ENCODE results near the gene ANKRD65. TPM values are rescaled to one million over a fixed set of nuclear protein-coding genes. Genes with fewer than 3 reads are reported as not detected.
"Not testable (repeated sequence)": the region's sequence is repeated elsewhere in the genome, so short reads cannot be mapped to it uniquely, and the experiment has no call there.

Gene ANKRD65
- total and polyA plus RNA-seq, 2 donors (not counting 3 experiments of a cell fraction or from before 2014, with no cell fraction given), result 0.15 to 0.38 TPM

GRCh38 chr1:1419363-1419812 lies 1.7 kb downstream of the ANKRD65 start:
- no peak overlapping the region for H3K9ac ChIP-seq (replicated peaks; ENCODE audit: extremely low read depth, insufficient read depth, low read length)
- no peaks in the 10 kb centered on the region for H4K20me1 ChIP-seq (replicated peaks; ENCODE audit: control insufficient read depth, extremely low read depth, insufficient read depth, low read length)
- H3K9me3 ChIP-seq (replicated peaks; ENCODE audit: control insufficient read depth, insufficient read depth, low read length), result no peaks in the 10 kb centered on the region
- POLR2A ChIA-PET, result no interaction called here
- H3K4me1 ChIP-seq (ENCODE audit: control insufficient read depth, extremely low read depth, insufficient read depth, low read length), result peaks cover 3% of the 10 kb centered on the region
- peak overlapping the region; percentile 71 for H2AFZ ChIP-seq (ENCODE audit: low read depth, low read length)
- no peaks in the 10 kb centered on the region for H3K36me3 ChIP-seq (ENCODE audit: control insufficient read depth in 2 of 2, extremely low read depth in 1 of 2, insufficient read depth in 2 of 2, low read length in 2 of 2)
- BruUV-seq (replicated peaks), result no TSS peak
- no peaks in the 10 kb centered on the region for H3K9me1 ChIP-seq (replicated peaks; ENCODE audit: control insufficient read depth, extremely low read depth, insufficient read depth, low read length)
- no peak overlapping the region for H3K4me2 ChIP-seq (ENCODE audit: insufficient read depth, low read length)
- DNase-seq (ENCODE audit: low read depth, low spot score), result no peak
- intact Hi-C loops (cut with micrococcal nuclease), result no loop called here
- H3K27ac ChIP-seq (ENCODE audit: insufficient read depth, low read depth, low read length), result no peak overlapping the region
- CTCF ChIA-PET, result interaction anchor here (1.0 to 2.2 kb wide), 3 partner anchors 11 to 21 kb away, joined by 5 to 11 read pairs (median 5); no protein-coding TSS in a partner anchor
- dilution Hi-C loops (cut with MboI; ENCODE audit: extremely low pct_ligation_motif_present, low sequenced_read_pairs), result no loop called here
- FAIRE-seq, result no peak
- TF ChIP-seq POLR2A (IDR thresholded peaks at IDR 0.05; ENCODE audit: low read depth, low read length) (no peak), GATA2 (IDR thresholded peaks at IDR 0.05; ENCODE audit: insufficient read depth, insufficient read length, low read depth, low read length) (no peak), POLR2AphosphoS5 (IDR thresholded peaks at IDR 0.05; ENCODE audit: insufficient read depth, low read depth, low read length) (no peak)
- H3K79me2 ChIP-seq (ENCODE audit: control insufficient read depth, insufficient read depth, low read length), result no peaks in the 10 kb centered on the region
- no peak overlapping the region for H3K4me3 ChIP-seq (replicated peaks in 1 of 3; ENCODE audit: insufficient read depth in 1 of 3, low read depth in 1 of 3, low read length in 3 of 3)
- H3K27me3 ChIP-seq (ENCODE audit: control insufficient read depth in 2 of 2, insufficient read depth in 2 of 2, low read length in 2 of 2), result no peaks in the 10 kb centered on the region

- CTCF ChIA-PET, result interaction anchor here (1.2 kb wide), 1 partner anchor 16 kb away, joined by 4 read pairs; no protein-coding TSS in a partner anchor
- Histone ChIP-seq H2AFZ (ENCODE audit: low read depth, low read length) (no peak overlapping the region), H3K36me3 (ENCODE audit: control insufficient read depth in 2 of 2, extremely low read depth in 1 of 2, insufficient read depth in 2 of 2, low read length in 2 of 2) (no peaks in the 10 kb centered on the region), H4K20me1 (replicated peaks; ENCODE audit: control insufficient read depth, extremely low read depth, insufficient read depth, low read length) (no peaks in the 10 kb centered on the region), H3K4me1 (ENCODE audit: control insufficient read depth, extremely low read depth, insufficient read depth, low read length) (peaks cover 3% of the 10 kb centered on the region), H3K27ac (ENCODE audit: insufficient read depth, low read depth, low read length) (no peak overlapping the region), H3K27me3 (ENCODE audit: control insufficient read depth in 2 of 2, insufficient read depth in 2 of 2, low read length in 2 of 2) (no peaks in the 10 kb centered on the region), H3K9ac (replicated peaks; ENCODE audit: extremely low read depth, insufficient read depth, low read length) (no peak overlapping the region), H3K9me3 (replicated peaks; ENCODE audit: control insufficient read depth, insufficient read depth, low read length) (no peaks in the 10 kb centered on the region), H3K79me2 (ENCODE audit: control insufficient read depth, insufficient read depth, low read length) (no peaks in the 10 kb centered on the region), H3K9me1 (replicated peaks; ENCODE audit: control insufficient read depth, extremely low read depth, insufficient read depth, low read length) (no peaks in the 10 kb centered on the region), H3K4me2 (ENCODE audit: insufficient read depth, low read length) (no peak overlapping the region), H3K4me3 (replicated peaks in 1 of 3; ENCODE audit: insufficient read depth in 1 of 3, low read depth in 1 of 3, low read length in 3 of 3) (no peak overlapping the region)
- FAIRE-seq (no peak), DNase-seq (ENCODE audit: low read depth, low spot score) (no peak)
- intact Hi-C loops (cut with micrococcal nuclease) (no loop called here), dilution Hi-C loops (cut with MboI; ENCODE audit: extremely low pct_ligation_motif_present, low sequenced_read_pairs) (no loop called here)
- no TSS peak for BruUV-seq (replicated peaks)
- POLR2A ChIA-PET, result no interaction called here
- no peak for TF ChIP-seq EZH2 (IDR thresholded peaks at IDR 0.05; ENCODE audit: borderline replicate concordance, low read depth, low read length, severe bottlenecking)
These were observed 2.4 kb downstream of the ANKRD65 start for GRCh38 chr1:1418464-1419362.

- CTCF ChIA-PET, result interaction anchor here (1.2 kb wide), 1 partner anchor 16 kb away, joined by 4 read pairs; no protein-coding TSS in a partner anchor
- H3K27ac ChIP-seq (ENCODE audit: insufficient read depth, low read depth, low read length); POLR2A ChIA-PET; H2AFZ ChIP-seq (ENCODE audit: low read depth, low read length); DNase-seq (ENCODE audit: low read depth, low spot score); BruUV-seq (replicated peaks); H3K9me3 ChIP-seq (replicated peaks; ENCODE audit: control insufficient read depth, insufficient read depth, low read length); intact Hi-C loops (cut with micrococcal nuclease); H3K4me2 ChIP-seq (ENCODE audit: insufficient read depth, low read length); H3K36me3 ChIP-seq (ENCODE audit: control insufficient read depth in 2 of 2, extremely low read depth in 1 of 2, insufficient read depth in 2 of 2, low read length in 2 of 2); H3K4me1 ChIP-seq (ENCODE audit: control insufficient read depth, extremely low read depth, insufficient read depth, low read length); H3K4me3 ChIP-seq (replicated peaks in 1 of 3; ENCODE audit: insufficient read depth in 1 of 3, low read depth in 1 of 3, low read length in 3 of 3); H3K27me3 ChIP-seq (ENCODE audit: control insufficient read depth in 2 of 2, insufficient read depth in 2 of 2, low read length in 2 of 2); FAIRE-seq; H3K79me2 ChIP-seq (ENCODE audit: control insufficient read depth, insufficient read depth, low read length); H3K9ac ChIP-seq (replicated peaks; ENCODE audit: extremely low read depth, insufficient read depth, low read length); dilution Hi-C loops (cut with MboI; ENCODE audit: extremely low pct_ligation_motif_present, low sequenced_read_pairs); H3K9me1 ChIP-seq (replicated peaks; ENCODE audit: control insufficient read depth, extremely low read depth, insufficient read depth, low read length); H4K20me1 ChIP-seq (replicated peaks; ENCODE audit: control insufficient read depth, extremely low read depth, insufficient read depth, low read length): not testable (repeated sequence)
These were observed 3.1 kb downstream of the ANKRD65 start for GRCh38 chr1:1417825-1418463.
